Urothelium cell line (cell line): ENCODE data around the gene KRTAP5-7.
"Not testable (repeated sequence)": the region's sequence is repeated elsewhere in the genome, so short reads cannot be mapped to it uniquely, and the experiment has no call there.

Experiments used
- DNase-seq: peaks from one replicate; pipeline ENCODE4 v3.0.0; 2011; ENCODE audit warnings: low spot score, mixed read lengths
- FAIRE-seq: peaks from 2 replicates; lab custom pipeline; 2011; peaks lifted over from hg19 to GRCh38; lab: Jason Lieb, UNC

Gene KRTAP5-7

DNA sequence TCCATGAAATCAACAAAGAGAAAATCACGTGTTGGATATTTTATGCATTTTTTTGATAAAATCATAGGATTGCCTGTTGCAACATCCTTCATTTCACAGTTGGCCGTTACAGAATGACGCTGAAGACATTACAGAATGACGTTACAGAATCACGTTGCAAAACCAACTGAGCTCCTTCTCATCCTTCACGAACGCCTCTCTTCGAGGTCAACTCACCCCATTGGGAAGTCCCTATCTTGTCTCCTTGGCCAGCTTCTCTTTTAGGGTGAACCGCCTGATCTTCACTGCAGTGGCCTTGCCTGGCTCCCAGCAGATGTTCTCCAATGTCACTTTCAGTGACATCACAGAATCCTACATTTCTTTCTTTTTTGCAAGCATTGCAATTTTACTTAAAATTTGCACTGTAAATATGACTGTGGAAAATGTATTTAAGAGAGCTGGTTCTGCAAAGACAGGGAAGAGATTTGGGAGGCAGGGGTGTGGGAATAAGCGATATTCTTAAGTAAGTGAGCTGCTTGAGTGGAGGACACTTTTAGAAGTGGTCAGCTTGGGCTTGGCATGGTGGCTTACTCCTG lies 5.1 kb downstream of the KRTAP5-7 start:
- FAIRE-seq (no peak), DNase-seq (no peak)

DNA sequence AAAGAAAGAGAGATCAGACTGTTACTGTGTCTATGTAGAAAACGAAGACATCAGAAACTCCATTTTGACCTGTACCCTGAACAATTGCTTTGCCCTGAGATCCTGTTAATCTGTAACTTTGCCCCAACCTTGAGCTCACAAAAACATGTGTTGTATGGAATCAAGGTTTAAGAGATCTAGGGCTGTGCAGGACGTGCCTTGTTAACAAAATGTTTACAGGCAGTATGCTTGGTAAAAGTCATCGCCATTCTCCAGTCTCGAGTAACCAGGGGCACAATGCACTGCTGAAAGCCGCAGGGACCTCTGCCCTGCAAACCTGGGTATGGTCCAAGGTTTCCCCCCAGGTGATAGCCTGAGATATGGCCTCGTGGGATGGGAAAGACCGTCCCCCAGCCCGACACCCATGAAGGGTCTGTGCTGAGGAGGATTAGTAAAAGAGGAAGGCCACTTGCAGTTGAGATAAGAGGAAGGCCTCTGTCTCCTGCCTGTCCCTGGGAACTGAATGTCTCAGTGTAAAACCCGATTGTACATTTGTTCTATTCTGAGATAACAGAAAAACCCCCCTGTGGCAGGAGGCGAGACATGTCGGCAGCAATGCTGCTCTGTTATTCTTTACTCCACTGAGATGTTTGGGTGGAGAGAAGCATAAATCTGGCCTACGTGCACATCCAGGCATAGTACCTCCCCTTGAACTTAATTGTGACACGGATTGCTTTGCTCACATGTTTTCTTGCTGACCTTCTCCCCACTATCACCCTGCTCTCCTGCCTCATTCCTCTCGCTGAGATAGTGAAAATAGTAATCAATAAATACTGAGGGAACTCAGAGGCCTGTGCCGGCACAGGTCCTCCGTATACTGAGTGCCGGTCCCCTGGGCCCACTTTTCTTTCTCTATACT lies 7.9 kb downstream of the KRTAP5-7 start:
- DNase-seq, FAIRE-seq: not testable (repeated sequence)

DNA sequence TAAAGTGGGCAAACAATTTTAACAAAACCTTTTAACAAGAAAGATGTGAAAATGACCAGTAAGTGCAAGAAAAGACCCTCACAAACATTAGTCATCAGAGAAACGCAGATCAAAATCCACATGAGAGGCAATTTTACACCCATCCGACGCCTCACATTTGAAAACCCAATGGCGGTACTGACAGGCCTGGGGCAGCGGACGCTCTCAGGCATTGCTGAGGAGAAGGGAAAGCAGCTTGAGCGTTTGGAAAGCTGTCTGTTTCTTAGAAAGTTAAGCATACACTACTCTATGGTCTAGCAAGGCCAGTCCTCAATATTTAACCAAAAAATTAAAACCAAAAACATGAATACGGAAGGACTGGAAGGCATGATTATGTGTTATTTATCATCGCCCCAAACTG lies 8.8 kb downstream of the KRTAP5-7 start:
- FAIRE-seq = no peak

DNA sequence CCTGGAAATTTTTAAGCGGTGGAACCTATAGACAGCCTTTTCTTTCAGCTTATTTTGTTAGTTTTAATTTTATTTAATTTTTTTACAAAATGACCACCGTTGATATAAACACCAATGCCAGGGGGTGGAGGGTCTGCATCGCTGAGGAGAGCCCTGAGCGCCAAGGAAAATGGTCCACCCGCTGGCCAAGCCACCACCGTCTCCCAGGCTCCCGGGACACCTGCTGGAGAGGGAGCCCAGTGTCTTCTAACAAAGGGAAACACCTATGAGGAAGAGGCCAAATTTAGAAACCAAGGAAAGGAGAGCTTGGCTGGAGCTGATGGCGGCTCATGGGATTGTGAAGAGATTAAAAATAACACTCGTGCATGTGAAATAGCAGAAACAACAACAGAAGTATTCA lies 10.5 kb downstream of the KRTAP5-7 start:
- DNase-seq (no peak), FAIRE-seq (no peak)

More for the DNA sequence above, 8.8 kb downstream of the KRTAP5-7 start:
- no peak for DNase-seq

DNA sequence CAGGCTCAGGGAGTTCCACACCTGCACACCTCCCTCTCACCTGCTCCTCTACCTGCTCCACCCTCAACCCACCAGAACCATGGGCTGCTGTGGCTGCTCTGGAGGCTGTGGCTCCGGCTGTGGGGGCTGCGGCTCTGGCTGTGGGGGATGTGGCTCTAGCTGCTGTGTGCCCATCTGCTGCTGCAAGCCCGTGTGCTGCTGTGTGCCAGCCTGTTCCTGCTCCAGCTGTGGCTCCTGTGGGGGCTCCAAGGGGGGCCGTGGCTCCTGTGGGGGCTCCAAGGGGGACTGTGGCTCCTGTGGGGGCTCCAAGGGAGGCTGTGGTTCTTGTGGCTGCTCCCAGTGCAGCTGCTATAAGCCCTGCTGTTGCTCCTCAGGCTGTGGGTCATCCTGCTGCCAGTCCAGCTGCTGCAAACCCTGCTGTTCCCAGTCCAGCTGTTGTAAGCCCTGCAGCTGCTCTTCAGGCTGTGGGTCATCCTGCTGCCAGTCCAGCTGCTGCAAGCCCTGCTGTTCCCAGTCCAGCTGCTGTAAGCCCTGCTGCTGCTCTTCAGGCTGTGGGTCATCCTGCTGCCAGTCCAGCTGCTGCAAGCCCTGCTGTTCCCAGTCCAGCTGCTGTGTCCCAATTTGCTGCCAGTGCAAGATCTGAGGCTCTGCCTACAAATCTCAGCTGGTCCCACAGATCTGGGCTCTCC lies 11.1 kb downstream of the KRTAP5-7 start, which contains the start of gene KRTAP5-8:
Gene KRTAP5-8, plus strand, starts transcription at position 49 of the 689 bp plus-strand sequence. Its CDS starts 31 bp downstream, at position 80.
- FAIRE-seq, DNase-seq: not testable (repeated sequence)

DNA sequence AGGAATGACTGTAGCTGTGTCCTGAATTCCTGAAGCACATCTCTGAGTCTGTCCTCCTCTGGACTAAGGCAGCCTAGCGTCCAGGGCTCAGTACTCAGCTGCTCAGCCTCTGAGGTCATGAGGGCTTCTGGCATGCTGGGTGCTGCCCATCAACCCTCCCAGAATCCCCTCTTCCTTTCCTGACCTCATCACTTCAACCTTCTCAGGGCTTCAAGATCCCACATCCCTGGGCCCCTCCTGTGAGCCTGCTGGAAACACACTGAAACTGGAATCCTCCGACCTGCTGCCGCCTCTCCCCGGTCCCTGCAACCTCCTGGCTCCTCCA lies 11.6 kb downstream of the KRTAP5-7 start:
- no peak for DNase-seq
- no peak for FAIRE-seq

DNA sequence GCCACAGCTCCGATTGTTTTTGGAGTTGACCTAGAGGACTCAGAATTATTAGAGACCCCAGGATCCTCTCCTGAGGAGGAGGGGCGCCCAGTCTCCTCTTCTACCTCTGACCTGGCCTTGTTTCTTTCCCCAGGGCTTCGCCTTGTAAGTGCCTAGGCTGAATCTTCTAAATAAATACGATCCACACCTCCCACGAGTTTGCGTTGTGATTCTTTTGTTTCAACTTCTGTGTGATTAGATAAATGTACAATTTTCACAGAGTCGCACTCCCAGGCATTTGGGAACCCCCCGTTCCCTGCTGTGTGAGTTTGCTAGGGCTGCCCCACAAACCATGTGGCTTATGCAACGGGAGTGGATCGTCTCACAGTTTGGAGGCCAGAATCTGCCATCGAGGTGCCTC lies 11.9 kb downstream of the KRTAP5-7 start:
- no peak for DNase-seq
- no peak for FAIRE-seq

DNA sequence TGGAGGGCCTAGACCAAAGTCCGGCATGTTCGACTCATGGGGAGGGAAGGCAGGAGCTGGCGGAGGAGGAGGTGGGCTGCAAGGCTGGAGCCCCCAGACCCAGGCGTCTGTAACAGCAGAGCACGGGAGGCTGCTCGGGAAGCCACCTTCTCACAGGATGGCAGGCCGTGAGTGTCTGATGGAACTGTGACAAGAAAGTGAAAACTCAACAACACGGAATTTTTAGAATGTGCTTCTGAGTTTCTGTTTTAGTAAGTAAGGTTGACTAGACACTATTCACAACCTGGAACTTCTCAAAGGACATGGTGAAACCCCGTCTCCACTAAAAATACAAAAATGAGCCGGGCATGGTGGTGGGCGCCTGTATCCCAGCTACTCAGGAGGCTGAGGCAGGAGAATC lies 12.9 kb downstream of the KRTAP5-7 start:
- FAIRE-seq, DNase-seq: not testable (repeated sequence)

DNA sequence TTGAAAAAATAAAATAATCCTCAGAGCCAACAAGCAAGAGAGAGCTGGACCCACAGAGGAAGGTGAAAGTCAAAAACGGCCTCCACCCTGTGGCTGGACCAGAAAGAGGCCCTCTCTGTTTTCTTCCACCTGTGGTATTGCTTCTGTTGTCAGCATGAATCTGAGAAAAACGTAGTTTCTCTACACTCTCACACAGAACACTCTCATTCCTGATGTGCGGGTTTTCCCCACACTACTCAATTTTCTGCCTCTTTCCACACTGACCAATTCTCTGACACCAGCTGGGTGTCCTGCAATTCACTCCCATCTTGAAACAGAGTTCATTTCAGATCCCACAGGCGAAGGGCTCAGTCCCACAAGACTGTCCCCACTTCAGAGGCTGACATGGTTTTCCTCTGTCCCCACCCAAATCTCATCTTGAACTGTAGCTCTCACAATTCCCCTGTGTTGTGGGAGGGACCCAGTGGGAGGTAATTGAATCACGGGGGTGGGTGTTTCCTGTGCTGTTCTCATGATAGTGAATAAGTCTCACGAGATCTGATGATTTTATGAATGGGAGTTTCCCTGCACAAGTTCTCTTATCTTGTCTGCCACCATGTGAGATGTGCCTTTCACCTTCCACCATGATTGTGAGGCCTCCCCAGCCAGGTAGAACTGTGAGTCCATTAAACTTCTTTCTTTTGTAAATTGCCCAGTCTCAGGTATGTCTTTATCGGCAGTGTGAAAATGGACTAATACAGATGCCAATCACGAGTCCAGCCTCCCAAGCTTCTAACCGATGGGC lies 13.6 kb downstream of the KRTAP5-7 start:
- not testable (repeated sequence) for FAIRE-seq, DNase-seq

DNA sequence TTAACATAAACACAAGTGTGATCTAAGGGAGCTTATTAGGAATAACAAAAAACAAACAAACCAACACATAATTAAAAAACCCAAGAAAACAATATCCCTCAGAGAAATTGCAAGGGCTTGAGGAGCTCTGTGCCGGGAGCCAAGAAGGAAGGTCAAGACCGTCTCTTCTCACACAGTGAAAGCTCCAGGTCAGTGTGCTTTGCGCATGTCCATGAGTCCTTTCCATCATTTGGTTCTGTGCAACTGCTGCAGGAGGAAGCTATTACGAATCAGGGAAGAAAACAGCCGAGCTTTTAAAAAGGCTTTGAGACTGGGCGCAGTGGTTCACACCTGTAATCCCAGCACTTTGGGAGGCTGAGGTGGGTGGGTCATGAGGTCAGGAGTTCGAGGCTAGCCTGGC lies 15.3 kb downstream of the KRTAP5-7 start:
- DNase-seq (no peak), FAIRE-seq (no peak)

DNA sequence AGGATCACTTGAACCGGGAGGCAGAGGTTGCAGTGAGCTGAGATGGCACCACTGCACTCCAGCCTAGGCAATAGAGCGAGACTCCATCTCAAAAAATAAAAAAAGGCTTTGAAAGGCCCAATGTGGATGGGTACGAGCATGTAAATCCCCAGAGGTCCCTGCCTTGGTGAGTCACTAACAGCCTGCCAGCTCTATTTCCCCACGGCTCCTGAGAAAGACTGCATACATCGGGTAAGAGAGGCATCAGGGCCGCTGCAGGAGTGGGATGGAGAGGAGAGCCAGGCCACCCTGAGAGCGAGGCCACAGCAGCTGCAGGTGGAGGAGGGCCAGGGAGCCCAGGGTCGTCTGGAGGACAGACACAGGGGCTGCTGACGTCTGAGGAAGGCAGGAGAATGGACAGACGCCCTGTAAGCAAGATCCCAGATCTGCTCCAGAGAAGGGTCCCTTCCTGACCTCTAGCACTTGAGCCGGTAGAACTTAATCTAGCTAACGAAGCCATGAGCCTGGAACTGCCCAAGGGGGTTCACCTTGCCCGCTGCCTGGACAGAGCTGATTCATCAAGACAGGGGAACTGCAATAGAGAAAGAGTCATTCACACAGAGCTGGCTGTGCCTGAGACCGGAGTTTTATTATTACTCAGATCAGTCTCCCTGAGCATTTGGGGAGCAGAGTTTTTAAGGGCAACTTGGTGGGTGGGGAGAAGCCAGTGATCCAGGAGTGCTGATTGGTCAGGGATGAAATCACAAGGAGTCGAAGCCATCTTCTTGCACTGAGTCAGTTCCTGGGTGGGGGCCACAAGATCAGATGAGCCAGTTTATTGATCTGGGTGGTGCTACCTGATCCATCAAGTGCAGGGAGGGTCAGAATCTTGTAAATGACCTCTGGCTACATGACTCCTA lies 16.1 kb downstream of the KRTAP5-7 start:
- no peak for DNase-seq
- FAIRE-seq = no peak

DNA sequence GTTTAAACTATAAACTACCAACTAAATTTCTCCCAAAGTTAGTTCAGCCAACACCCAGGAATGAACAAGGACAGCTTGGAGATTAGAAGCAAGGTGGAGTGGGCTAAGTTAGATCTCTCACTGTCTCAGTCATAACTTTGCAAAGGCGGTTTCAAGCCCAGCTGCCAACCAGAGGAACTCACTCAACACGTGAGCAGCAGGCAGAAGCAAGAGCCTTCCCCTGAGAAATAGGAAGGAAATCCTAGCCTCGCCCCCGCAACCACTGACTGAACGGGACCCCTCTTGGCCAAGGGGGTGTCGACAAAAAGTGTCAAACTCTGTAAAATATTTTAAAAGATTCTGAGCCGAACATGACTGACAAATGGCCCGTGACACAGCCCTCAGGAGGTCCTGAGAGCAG lies 16.8 kb downstream of the KRTAP5-7 start:
- no peak for FAIRE-seq
- DNase-seq = no peak

DNA sequence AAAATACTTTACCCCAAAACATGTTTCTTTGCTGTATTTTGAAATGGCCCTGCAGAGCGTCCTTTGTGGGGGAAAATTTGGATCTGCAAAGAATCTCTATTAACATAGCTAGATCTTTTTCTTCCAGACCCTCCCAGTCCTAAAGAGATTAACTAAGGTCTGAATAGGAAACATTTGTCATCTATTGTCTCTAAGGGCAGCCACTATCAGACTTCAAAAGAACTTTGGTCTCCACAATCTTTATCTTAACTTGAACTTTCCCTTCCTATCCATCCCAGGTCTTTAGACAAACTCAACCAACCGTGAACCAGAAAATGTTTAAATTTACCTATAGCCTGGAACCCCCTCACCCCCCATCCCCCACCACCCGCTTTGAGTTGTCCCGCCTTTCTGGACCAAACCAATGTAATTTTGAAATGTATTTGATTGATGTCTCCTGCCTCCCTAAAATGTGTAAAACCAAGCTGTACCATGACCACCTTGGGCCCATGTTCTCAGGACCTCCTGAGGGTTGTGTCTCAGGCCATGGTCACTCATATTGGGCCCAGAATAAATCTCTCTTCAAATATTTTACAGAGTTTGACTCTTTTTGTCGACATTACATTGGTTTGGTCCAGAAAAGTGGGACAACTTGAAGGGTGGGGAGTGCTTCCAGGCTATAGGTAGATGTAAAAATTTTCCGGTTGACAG lies 17.6 kb downstream of the KRTAP5-7 start:
- DNase-seq (no peak), FAIRE-seq (no peak)

DNA sequence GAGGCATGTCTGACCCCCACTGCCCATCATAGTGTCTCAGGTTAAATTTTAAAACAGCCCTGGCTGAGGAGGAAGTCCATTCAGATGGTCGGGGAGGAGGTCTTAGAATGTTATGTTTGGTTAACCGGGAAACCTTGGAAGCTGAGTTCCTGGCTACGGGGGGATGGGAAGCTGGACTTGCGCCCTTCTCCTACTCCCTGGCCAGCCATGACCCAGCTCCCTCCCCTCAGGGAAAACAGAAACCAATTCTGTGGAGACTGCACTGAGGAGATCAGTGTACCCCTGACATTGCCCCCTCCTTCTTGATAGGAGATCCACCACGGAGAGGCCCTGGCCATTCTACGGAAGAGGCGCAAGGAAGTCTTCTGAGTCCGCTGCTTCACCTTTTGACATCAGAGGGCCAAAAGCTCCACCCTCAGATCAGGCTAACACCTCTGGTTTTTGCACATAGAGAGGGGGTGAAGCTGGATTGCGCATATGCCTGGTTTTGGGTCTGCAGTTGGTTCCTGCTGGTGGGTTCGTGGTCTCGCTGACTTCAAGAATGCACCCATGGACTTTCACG lies 18.4 kb downstream of the KRTAP5-7 start:
- FAIRE-seq = no peak
- no peak for DNase-seq

DNA sequence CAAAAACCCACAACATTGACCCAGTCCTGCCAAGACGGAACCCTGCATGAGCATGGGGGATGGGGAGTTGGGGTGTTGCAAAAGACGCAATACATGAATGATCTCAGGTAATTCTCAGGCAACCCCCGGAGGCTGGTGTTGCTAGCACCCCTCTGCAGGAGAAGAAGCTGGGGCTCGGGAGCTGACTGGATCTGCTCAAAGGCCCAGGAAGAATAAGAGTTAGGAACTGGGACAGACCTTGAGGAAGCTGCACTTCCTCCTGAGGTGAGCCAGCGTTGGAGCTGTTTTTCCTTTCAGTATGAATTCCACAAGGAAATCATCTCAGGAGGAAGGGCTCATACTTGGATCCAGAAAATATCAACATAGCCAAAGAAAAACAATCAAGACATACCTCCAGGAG lies 21.1 kb downstream of the KRTAP5-7 start, which contains the start of gene KRTAP5-9:
Gene KRTAP5-9, plus strand, starts transcription at position 301 of the 400 bp plus-strand sequence. CDS start 238 bp downstream, outside the sequence.
- no peak for DNase-seq
- FAIRE-seq = no peak

DNA sequence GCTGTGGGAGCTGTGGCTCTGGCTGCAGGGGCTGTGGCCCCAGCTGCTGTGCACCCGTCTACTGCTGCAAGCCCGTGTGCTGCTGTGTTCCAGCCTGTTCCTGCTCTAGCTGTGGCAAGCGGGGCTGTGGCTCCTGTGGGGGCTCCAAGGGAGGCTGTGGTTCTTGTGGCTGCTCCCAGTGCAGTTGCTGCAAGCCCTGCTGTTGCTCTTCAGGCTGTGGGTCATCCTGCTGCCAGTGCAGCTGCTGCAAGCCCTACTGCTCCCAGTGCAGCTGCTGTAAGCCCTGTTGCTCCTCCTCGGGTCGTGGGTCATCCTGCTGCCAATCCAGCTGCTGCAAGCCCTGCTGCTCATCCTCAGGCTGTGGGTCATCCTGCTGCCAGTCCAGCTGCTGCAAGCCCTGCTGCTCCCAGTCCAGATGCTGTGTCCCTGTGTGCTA lies 21.7 kb downstream of the KRTAP5-7 start:
- DNase-seq = no peak
- FAIRE-seq = no peak

DNA sequence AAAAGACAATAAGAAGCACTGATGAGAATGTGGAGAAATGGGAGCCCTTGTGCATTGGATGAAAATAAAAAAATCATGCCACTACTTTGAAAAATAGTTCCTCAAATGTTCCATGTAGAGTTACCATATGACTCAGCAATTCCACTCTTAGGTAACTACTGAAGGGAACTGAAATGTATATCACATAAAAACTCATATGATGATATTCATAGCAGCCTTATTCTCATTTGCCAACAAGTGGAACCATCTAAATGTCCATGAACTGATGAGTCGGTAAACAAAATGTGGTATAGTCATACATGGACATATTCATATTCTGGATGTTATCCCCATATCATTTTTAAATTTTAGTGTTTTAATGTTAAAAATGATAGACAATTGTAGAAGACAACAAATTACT lies 24.6 kb downstream of the KRTAP5-7 start:
- FAIRE-seq (no peak), DNase-seq (no peak)

DNA sequence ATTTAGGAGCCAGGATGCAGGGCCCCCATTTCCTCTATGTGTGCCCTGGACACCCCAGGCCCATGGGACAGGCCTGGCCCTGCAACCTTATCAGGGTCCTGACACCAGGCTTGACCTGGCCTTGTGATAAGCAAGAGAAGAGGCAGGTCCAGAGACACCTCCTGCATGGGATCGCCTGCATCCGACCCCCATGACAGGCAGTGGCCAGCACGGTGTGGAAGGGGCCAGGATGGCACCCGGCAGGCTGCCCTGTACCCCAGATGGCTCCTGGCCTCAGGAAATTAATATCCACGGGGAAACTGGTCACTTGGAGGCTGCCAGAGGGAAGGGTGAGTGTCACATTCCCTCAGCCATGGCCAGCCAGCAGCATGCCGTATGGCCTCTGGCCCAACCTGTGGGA lies 27.9 kb downstream of the KRTAP5-7 start:
- FAIRE-seq (no peak), DNase-seq (no peak)

DNA sequence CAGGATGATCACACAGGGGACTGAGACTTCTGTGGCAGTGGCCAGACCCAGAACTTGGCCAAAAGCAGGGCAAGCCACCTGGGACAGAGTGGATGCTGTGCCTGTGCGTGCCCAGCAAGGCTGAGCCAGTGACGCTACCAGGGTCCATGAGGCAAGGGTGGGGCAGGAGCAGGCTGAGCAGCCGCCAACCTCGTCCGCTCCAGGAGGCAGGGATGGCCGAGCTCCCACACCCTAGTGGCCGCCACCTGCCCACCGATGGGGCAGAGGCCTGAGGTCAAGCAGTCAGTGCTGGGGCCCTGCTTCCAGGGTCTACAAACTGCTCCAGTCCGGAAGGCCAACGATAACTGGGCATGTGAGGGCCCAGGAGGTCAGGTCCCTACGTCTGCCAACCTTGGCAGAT lies 28.4 kb downstream of the KRTAP5-7 start:
- DNase-seq (no peak), FAIRE-seq (no peak)
